Heart right ventricle (tissue), 16 donors: ENCODE data around the gene DNAL1. TPM values are rescaled to one million over a fixed set of nuclear protein-coding genes. Genes with fewer than 3 reads are reported as not detected.
A peak's percentile ranks its signal among the peaks of the same experiment; 100 is the strongest.

Source experiments
- ATAC-seq, 8 donors: fragments of 200-7000 bp; cut with Tn5 transposase; one replicate each; pipeline ENCODE4 v1.9.1; 2020; ENCODE audit warnings: mild to moderate bottlenecking in 8 of 8, moderate library complexity in 8 of 8, moderate number of reproducible peaks in 1 of 8
- DNase-seq, 2 donors: peaks; one replicate each; pipeline ENCODE4 v3.0.0-alpha.2; 2020
- H3K27ac ChIP-seq, 10 donors: fragments of 200-600 bp; sonication (generic) in 2 of 10; one replicate each; pipeline versions ENCODE4 v1.5.0 to v1.8.0; 2020 to 2022; ENCODE audit warnings: mild to moderate bottlenecking in 3 of 10
- H3K27me3 ChIP-seq, 7 donors: fragments of 200-600 bp; one replicate each; pipeline ENCODE4 v1.8.0; 2021 to 2022; ENCODE audit warnings: mild to moderate bottlenecking in 2 of 7
- H3K36me3 ChIP-seq, 9 donors: fragments of 200-600 bp; sonication (generic) in 1 of 9; one replicate each; pipeline versions ENCODE4 v1.5.0 to v1.8.0; 2020 to 2022; ENCODE audit warnings: mild to moderate bottlenecking in 2 of 9
- H3K4me1 ChIP-seq, 9 donors: fragments of 200-600 bp; sonication (generic) in 1 of 9; one replicate each; pipeline versions ENCODE4 v1.5.0 to v1.8.0; 2020 to 2022; ENCODE audit warnings: mild to moderate bottlenecking in 4 of 9
- H3K4me3 ChIP-seq, 10 donors: fragments of 200-600 bp; sonication (generic) in 2 of 10; one replicate each; pipeline versions ENCODE4 v1.5.0 to v1.8.0; 2020 to 2022; ENCODE audit warnings: mild to moderate bottlenecking in 7 of 10, moderate library complexity in 2 of 10
- H3K9me3 ChIP-seq, 11 donors: fragments of 200-600 bp in 10 of 11; sonication (generic) in 2 of 11; one replicate each; pipeline versions ENCODE4 v1.5.0 to v1.8.0; 2013 to 2022; ENCODE audit warnings: mild to moderate bottlenecking in 2 of 11, control low read depth in 1 of 11, moderate library complexity in 1 of 11
- CTCF ChIP-seq, 9 donors: fragments of 200-600 bp; sonication (generic) in 2 of 9; IDR thresholded peaks; one replicate each; pipeline versions ENCODE4 v1.5.0 to v1.8.0; 2021 to 2022; ENCODE audit warnings: antibody characterized with exemption in 9 of 9, mild to moderate bottlenecking in 5 of 9, moderate library complexity in 1 of 9
- WGBS, 2 donors: extraction: QIAGEN DNeasy Blood & Tissue Kit; methylation state at CpG; one replicate each; pipeline ENCODE4 v1.1.7; 2013; ENCODE audit warnings: inconsistent platforms in 1 of 2; 5-methylcytosine and 5-hydroxymethylcytosine counted together
- intact Hi-C, 10 donors: fragments of 100-400 bp; cut with DNase I; formaldehyde crosslinking; loops; one replicate each; pipeline versions ENCODE4 v1.11.1 to v1.14.2; 2022
- polyA plus RNA-seq, 2 donors: library from polyadenylated mRNA; stranded (reverse); fragments of 200-250 nt; gene quantifications; one replicate each; pipeline ENCODE4 v1.2.3, GENCODE V29; 2013
- total RNA-seq, 10 donors: library from RNA; stranded (reverse); fragmentation: NEBNext Ultra II Directional in 3 of 10; extraction: Animal tissue kit (Norgen Biotek cat#: 25700) in 3 of 10; gene quantifications; one replicate each; pipeline versions ENCODE4 v1.2.1 to v1.2.4, GENCODE V29; 2021 to 2023
- donor health status: Arrhythmogenic right ventricular cardiomyopathy.
- donor health status: ischemic (EF 13 %, LVEDD 7.1; RV severe dilation, severe dysfunction).
- donor health status: healthy with polysubstance abuse.
- donor health status: DM: no; HTN: yes; CAD: no.
- donor health status: DM: no; HTN: no; CAD: no.
- donor health status: ischemic (EF 25% LVEDD 6.9; RV normal size, moderate dysfunction).
- donor health status: ischemic (EF 25% LVEDD 5.7; RV mildly dilated, moderate dysfunction).
- donor health status: healthy.
- donor health status: DM: yes; HTN: yes; CAD: no.
- donor health status: Ischemic cardiomyopathy.
- donor health status: ischemic (EF 35%, LVEDD 5.7; RV mildly dilated, moderate dysfunction).
- donor health status: nonischemic (EF 11% LVEDD 7.7; RV severe dilation, severe dysfunction).
- donor health status: DM: yes; HTN: yes; CAD: no.
- donor health status: PGD.
- donor health status: ischemic (EF 29% LVEDD 5.4; RV normal size, mild dysfunction).
- donor health status: nonischemic (EF 23%, LVEDD 6.1; RV moderate dilation, normal function).

The DNAL1 gene
- total and polyA plus RNA-seq, 12 donors, result 5.9 to 21.2 (median 13.7) TPM

DNA sequence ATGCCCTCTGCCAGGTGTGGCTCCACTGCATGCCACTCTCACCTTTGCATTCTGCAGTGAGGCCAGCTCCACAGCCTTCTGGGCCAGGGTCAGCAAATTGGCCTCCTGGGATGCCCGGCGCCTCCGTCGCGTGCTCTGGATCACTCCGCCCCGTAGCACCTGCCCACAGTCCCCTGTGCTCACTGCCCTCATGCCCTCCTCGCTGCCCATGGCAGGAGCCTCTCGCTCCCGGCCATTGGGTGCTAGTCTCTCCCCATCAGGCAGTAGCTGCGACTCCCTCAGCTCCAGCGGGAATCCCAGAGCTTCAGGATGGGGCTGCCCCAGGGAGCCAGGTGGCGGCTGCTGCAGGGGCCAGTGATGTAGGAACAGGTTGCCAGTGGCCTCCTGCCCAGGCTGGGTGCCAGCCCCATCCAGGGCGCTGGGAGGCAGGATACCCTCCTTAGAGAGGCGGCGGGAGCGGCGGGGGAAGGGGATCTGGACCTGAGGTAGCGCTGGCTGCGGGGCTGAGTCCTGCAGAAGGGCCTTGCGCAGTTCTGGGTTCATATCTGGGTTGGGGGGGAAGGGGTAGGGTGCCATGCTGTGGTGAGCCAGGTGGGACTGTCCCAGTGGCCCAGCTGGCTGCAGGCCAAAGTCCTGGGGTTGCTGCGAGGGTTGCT, 93.9 kb downstream of the DNAL1 start:
- Histone ChIP-seq H3K9me3 (no peaks in the 10 kb centered on the region), H3K27ac (peak overlapping the region in 7 of 10 donors; percentile 65 to 89 (median 85)), H3K4me1 (peaks cover 47 to 58% (median 53%) of the 10 kb centered on the region in 9 donors), H3K27me3 (no peaks in the 10 kb centered on the region), H3K4me3 (no peak overlapping the region), H3K36me3 (peaks cover 0 to 65% (median 52%) of the 10 kb centered on the region in 9 donors)
- intact Hi-C loops, result loop anchor here in 2 of 10 donors (10.0 kb wide), 1 partner anchor 46 kb away; no protein-coding TSS in a partner anchor
- TF ChIP-seq CTCF (IDR thresholded peaks at IDR 0.05), result no peak
- WGBS, 2 donors, result 94 to 96% methylated on average over 22 of the region's 22 CpGs
- ATAC-seq (no peak), DNase-seq (no peak)

GRCh38 chr14:73739174-73739898, 94.5 kb downstream of the DNAL1 start:
- DNase-seq (no peak), ATAC-seq (no peak)
- Histone ChIP-seq H3K4me1 (peaks cover 54 to 65% (median 60%) of the 10 kb centered on the region in 9 donors), H3K4me3 (no peak overlapping the region), H3K9me3 (no peaks in the 10 kb centered on the region), H3K27ac (peak overlapping the region; percentile 26 to 89 (median 85)), H3K27me3 (no peaks in the 10 kb centered on the region), H3K36me3 (peaks cover 0 to 58% (median 49%) of the 10 kb centered on the region in 9 donors)
- TF ChIP-seq CTCF (IDR thresholded peaks at IDR 0.05), result no peak
- intact Hi-C loops, result loop anchor here in 2 of 10 donors (10.0 kb wide), 1 partner anchor 45 kb away; no protein-coding TSS in a partner anchor
- WGBS, 2 donors, result 86% methylated on average over 21 of the region's 21 CpGs

GRCh38 chr14:73739899-73740617, 95.3 kb downstream of the DNAL1 start:
- Histone ChIP-seq H3K36me3 (peaks cover 0 to 50% (median 42%) of the 10 kb centered on the region in 9 donors), H3K4me1 (peaks cover 61 to 72% (median 67%) of the 10 kb centered on the region in 9 donors), H3K4me3 (peak overlapping the region in 1 of 10 donors; percentile 27), H3K27me3 (no peaks in the 10 kb centered on the region), H3K27ac (peak overlapping the region; percentile 26 to 89 (median 85)), H3K9me3 (no peaks in the 10 kb centered on the region)
- intact Hi-C loops, result loop anchor here in 4 of 10 donors (2.0 to 10.0 kb wide), 3 partner anchors 15 to 82 kb away; no protein-coding TSS in a partner anchor
- DNase-seq, result no peak
- WGBS, 2 donors, result 43 to 57% methylated on average over 12 of the region's 12 CpGs
- ATAC-seq, result no peak
- TF ChIP-seq CTCF (IDR thresholded peaks at IDR 0.05), result no peak
